ENCODE measurements around the gene CD86.
"Not testable (repeated sequence)": the region's sequence is repeated elsewhere in the genome, so short reads cannot be mapped to it uniquely, and the experiment has no call there.

The CD86 gene

DNA sequence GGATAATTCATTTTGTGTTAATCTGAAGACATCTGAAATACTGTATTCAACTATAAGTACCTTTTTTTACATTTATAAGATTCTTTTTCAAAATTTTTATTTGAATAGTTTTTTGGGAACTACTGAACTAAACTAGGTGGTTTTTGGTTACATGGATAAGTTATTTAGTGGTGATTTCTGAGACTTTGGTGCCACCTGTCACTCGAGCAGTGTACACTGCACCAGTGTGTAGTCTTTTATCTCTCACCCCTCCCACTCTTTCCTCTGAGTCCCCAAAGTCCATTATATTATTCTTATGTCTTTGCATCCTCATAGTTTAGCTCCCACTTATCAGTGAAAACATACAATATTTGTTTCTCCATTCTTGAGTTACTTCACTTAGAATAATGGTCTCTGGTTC lies 57.6 kb downstream of the CD86 start:
- Histone ChIP-seq H3K4me1 (ENCODE audit: control insufficient read depth, low read depth, low read length) (no peaks in the 10 kb centered on the region), H3K36me3 (ENCODE audit: control insufficient read depth, low read depth, low read length) (no peaks in the 10 kb centered on the region), H3K9ac (ENCODE audit: low read length) (no peak overlapping the region), H3K9me3 (ENCODE audit: control insufficient read depth, low read depth, low read length) (no peaks in the 10 kb centered on the region), H3K27me3 (ENCODE audit: control insufficient read depth, insufficient read depth, low read length) (no peaks in the 10 kb centered on the region), H3K4me3 (ENCODE audit: low read length) (no peak overlapping the region), H3K27ac (ENCODE audit: low read length) (no peak overlapping the region)

GRCh38 chr3:122123850-122124249 lies 68.7 kb downstream of the CD86 start:
- H3K9ac ChIP-seq (ENCODE audit: low read length) = no peak overlapping the region
- H3K27ac ChIP-seq (ENCODE audit: low read length) = no peak overlapping the region
- H3K4me1 ChIP-seq (ENCODE audit: control insufficient read depth, low read depth, low read length) = no peaks in the 10 kb centered on the region
- no peak overlapping the region for H3K4me3 ChIP-seq (ENCODE audit: low read length)
- H3K27me3 ChIP-seq (ENCODE audit: control insufficient read depth, insufficient read depth, low read length) = no peaks in the 10 kb centered on the region
- no peaks in the 10 kb centered on the region for H3K9me3 ChIP-seq (ENCODE audit: control insufficient read depth, low read depth, low read length)
- no peaks in the 10 kb centered on the region for H3K36me3 ChIP-seq (ENCODE audit: control insufficient read depth, low read depth, low read length)

DNA sequence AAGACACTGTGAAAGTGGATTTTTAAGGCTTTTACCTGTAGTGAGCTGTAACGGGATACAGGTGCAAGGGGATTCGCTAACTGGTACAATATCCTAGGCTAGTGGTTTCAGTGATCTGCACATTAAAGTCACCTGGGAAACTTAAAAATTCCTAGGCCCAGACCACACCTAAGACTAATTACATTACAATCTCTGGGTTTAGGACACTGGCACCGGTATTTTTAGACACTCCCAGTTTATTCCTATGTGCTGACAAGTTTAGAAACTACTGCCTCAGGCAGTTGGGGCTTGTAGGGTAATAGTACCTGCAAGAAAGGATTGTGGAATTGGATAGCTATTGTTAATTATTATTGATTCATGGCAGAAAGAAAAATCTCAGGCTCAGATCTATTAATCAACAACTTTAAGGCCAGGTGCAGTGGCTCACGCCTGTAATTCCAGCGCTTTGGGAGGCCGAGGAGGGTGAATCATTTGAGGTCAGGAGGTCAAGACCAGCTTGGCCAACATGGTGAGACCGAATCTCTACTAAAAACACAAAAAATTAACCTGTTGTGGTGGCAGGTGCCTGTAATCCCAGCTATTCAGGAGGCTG lies 77.9 kb downstream of the CD86 start:
- Histone ChIP-seq H3K9me3 (ENCODE audit: control insufficient read depth, low read depth, low read length) (no peaks in the 10 kb centered on the region), H3K36me3 (ENCODE audit: control insufficient read depth, low read depth, low read length) (no peaks in the 10 kb centered on the region), H3K27me3 (ENCODE audit: control insufficient read depth, insufficient read depth, low read length) (no peaks in the 10 kb centered on the region)

DNA sequence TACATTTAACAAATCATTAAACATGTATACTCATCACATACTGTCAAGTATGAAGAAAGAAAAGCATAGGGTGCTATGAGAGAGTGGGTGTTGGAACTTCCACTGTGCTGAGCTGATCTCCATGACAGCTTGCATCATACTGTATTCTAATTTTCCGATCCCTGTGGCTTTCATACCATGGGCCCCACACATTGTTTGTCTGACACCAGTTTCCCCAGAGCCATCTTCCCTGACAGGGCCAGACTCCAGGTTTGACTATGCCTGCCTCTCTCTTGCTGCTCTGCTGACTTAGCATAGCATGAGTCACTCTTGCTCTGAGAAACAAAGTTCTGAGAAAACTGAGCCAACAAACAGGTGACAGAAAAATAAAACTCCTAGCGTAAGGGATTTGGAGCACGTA lies 91.3 kb downstream of the CD86 start:
- Histone ChIP-seq H3K27ac (ENCODE audit: low read length) (no peak overlapping the region), H3K4me3 (ENCODE audit: low read length) (no peak overlapping the region), H3K36me3 (ENCODE audit: control insufficient read depth, low read depth, low read length) (no peaks in the 10 kb centered on the region), H3K4me1 (ENCODE audit: control insufficient read depth, low read depth, low read length) (no peaks in the 10 kb centered on the region), H3K9me3 (ENCODE audit: control insufficient read depth, low read depth, low read length) (peaks cover 3% of the 10 kb centered on the region), H3K27me3 (ENCODE audit: control insufficient read depth, insufficient read depth, low read length) (no peaks in the 10 kb centered on the region), H3K9ac (ENCODE audit: low read length) (no peak overlapping the region)

More for the DNA sequence above, 77.9 kb downstream of the CD86 start:
- no peak overlapping the region for H3K27ac ChIP-seq (ENCODE audit: low read length)
- H3K4me1 ChIP-seq (ENCODE audit: control insufficient read depth, low read depth, low read length) = no peaks in the 10 kb centered on the region
- H3K4me3 ChIP-seq (ENCODE audit: low read length) = no peak overlapping the region
- H3K9ac ChIP-seq (ENCODE audit: low read length) = no peak overlapping the region

GRCh38 chr3:122148941-122149627 lies 93.9 kb downstream of the CD86 start:
- Histone ChIP-seq H3K4me1 (ENCODE audit: control insufficient read depth, low read depth, low read length) (no peaks in the 10 kb centered on the region), H3K9me3 (ENCODE audit: control insufficient read depth, low read depth, low read length) (no peaks in the 10 kb centered on the region), H3K27ac (ENCODE audit: low read length) (no peak overlapping the region), H3K27me3 (ENCODE audit: control insufficient read depth, insufficient read depth, low read length) (no peaks in the 10 kb centered on the region), H3K36me3 (ENCODE audit: control insufficient read depth, low read depth, low read length) (no peaks in the 10 kb centered on the region), H3K4me3 (ENCODE audit: low read length) (no peak overlapping the region), H3K9ac (ENCODE audit: low read length) (no peak overlapping the region)

DNA sequence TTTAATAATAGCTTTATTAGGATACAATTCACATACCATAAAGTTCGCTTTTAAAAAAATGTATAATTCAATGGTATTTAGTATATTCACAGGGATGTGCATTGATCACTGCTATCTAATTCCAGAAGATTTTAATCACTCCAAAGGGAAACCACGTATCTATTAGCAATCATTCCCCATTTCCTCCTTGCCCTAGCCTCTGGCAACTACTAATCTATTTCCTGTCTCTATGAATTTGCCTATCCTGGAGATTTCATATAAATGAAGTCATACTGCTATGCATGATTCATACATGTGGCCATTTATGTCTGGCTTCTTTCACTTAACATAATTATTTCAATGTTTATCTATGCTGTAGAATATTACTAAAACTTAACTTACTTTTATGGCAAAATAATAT lies 96.3 kb downstream of the CD86 start:
- H3K4me3 ChIP-seq (ENCODE audit: low read length) = no peak overlapping the region
- no peaks in the 10 kb centered on the region for H3K9me3 ChIP-seq (ENCODE audit: control insufficient read depth, low read depth, low read length)
- no peaks in the 10 kb centered on the region for H3K27me3 ChIP-seq (ENCODE audit: control insufficient read depth, insufficient read depth, low read length)
- no peaks in the 10 kb centered on the region for H3K36me3 ChIP-seq (ENCODE audit: control insufficient read depth, low read depth, low read length)
- no peak overlapping the region for H3K27ac ChIP-seq (ENCODE audit: low read length)
- H3K4me1 ChIP-seq (ENCODE audit: control insufficient read depth, low read depth, low read length) = no peaks in the 10 kb centered on the region
- no peak overlapping the region for H3K9ac ChIP-seq (ENCODE audit: low read length)

- not testable (repeated sequence) for H3K9me3 ChIP-seq (ENCODE audit: control insufficient read depth, low read depth, low read length); H3K9ac ChIP-seq (ENCODE audit: low read length); H3K27me3 ChIP-seq (ENCODE audit: control insufficient read depth, insufficient read depth, low read length); H3K4me1 ChIP-seq (ENCODE audit: control insufficient read depth, low read depth, low read length); H3K27ac ChIP-seq (ENCODE audit: low read length); H3K4me3 ChIP-seq (ENCODE audit: low read length); H3K36me3 ChIP-seq (ENCODE audit: control insufficient read depth, low read depth, low read length)
Observed at GRCh38 chr3:122164983-122165382, 109.8 kb downstream of the CD86 start.

GRCh38 chr3:122167630-122168029 lies 112.5 kb downstream of the CD86 start:
- H3K4me3 ChIP-seq (ENCODE audit: low read length) = no peak overlapping the region
- H3K36me3 ChIP-seq (ENCODE audit: control insufficient read depth, low read depth, low read length) = no peaks in the 10 kb centered on the region
- H3K4me1 ChIP-seq (ENCODE audit: control insufficient read depth, low read depth, low read length) = no peaks in the 10 kb centered on the region
- no peak overlapping the region for H3K27ac ChIP-seq (ENCODE audit: low read length)
- H3K9me3 ChIP-seq (ENCODE audit: control insufficient read depth, low read depth, low read length) = no peaks in the 10 kb centered on the region
- no peaks in the 10 kb centered on the region for H3K27me3 ChIP-seq (ENCODE audit: control insufficient read depth, insufficient read depth, low read length)
- no peak overlapping the region for H3K9ac ChIP-seq (ENCODE audit: low read length)

DNA sequence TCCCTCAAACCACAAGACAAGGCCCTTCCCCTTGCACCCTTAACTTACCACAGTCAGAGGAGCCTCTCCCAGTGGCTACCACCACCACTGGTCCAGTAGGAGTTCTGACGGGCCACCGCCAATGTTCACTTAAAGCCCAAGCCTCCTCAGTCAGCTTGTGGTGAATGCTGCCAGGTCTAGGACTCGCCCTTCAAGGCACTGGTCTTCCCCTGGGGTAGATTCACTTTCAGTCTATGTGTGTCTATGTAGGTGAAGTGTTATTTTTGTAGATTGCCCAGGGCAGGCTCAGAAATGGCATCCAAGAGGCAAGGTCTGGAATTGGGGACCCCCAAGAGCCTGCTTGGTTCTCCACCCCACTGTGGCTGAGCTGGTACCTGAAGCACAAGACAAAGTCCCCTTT lies 112.9 kb downstream of the CD86 start:
- no peak overlapping the region for H3K4me3 ChIP-seq (ENCODE audit: low read length)
- no peak overlapping the region for H3K27ac ChIP-seq (ENCODE audit: low read length)
- no peaks in the 10 kb centered on the region for H3K27me3 ChIP-seq (ENCODE audit: control insufficient read depth, insufficient read depth, low read length)
- no peaks in the 10 kb centered on the region for H3K4me1 ChIP-seq (ENCODE audit: control insufficient read depth, low read depth, low read length)
- H3K9me3 ChIP-seq (ENCODE audit: control insufficient read depth, low read depth, low read length) = no peaks in the 10 kb centered on the region
- no peaks in the 10 kb centered on the region for H3K36me3 ChIP-seq (ENCODE audit: control insufficient read depth, low read depth, low read length)
- no peak overlapping the region for H3K9ac ChIP-seq (ENCODE audit: low read length)

GRCh38 chr3:122169911-122170310 lies 114.7 kb downstream of the CD86 start:
- no peaks in the 10 kb centered on the region for H3K36me3 ChIP-seq (ENCODE audit: control insufficient read depth, low read depth, low read length)
- H3K9me3 ChIP-seq (ENCODE audit: control insufficient read depth, low read depth, low read length) = no peaks in the 10 kb centered on the region
- H3K27me3 ChIP-seq (ENCODE audit: control insufficient read depth, insufficient read depth, low read length) = no peaks in the 10 kb centered on the region
- no peak overlapping the region for H3K27ac ChIP-seq (ENCODE audit: low read length)
- H3K4me1 ChIP-seq (ENCODE audit: control insufficient read depth, low read depth, low read length) = no peaks in the 10 kb centered on the region
- H3K4me3 ChIP-seq (ENCODE audit: low read length) = no peak overlapping the region
- no peak overlapping the region for H3K9ac ChIP-seq (ENCODE audit: low read length)
